NCI-H524 (cell line): ENCODE data around the gene TMPRSS4.

ENCODE experiments used
- DNase-seq, 2 experiments: peaks; one replicate each; lab custom pipeline; 2025; lab: John Stamatoyannopoulos, UW

TMPRSS4 gene

DNA sequence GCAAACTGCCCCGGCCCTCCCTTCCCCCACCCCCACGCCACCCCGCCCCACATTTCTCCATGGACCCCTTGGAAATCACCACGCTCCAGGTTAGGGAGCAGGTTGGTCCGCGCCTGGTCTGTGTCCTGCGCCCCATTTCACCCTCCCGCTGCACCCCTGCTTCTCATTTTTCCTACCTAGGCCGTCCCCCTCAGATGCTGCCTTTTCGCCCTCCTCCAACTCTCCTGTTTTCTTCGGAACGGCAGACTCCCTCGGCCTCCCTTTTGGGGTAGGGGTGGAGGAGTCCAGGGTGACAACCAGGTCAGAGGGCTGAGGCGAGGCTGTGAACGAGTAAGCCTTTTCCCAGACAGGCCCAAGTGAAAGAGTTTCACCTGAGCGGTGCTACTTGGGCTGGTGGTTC, 76.6 kb downstream of the TMPRSS4 start:
- DNase-seq: no peak

DNA sequence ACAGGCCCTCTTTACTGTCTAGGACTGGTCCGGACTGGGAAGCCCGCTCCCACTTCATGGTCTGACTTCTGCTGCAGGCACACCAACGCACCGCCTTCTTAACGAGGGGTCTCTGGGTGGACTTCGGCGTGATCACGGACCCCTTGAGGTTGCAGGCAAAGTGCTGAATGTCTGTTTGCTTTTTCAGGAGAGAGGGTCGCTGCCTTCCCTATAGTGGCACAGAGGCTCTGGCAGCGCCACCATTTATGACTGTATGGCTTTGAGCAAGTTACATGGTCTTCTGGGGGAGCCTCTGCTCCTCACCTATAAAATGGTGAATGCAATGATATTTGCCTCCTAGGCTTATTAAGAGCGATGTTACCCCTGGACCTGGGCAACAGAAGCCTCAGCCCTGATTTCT, 77.1 kb downstream of the TMPRSS4 start:
- DNase-seq: no peak

DNA sequence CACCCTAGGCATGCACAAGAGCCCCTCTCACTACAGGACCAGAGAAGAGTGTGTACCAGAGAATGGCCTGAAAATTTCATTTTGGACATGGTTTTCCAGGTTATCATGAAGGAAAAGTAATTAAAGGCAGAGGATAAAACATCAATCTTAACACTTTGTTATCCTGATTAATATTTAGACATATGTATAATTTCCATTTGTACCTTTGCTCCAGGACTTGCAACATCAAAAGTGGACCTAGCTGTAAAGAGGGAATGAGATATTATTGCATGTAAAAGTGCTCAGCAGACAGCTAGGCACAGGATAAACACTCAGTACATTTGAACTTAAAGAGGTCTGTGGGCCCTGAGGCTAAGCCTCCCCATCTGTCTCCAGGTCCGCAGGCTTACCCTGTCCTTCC, 77.8 kb downstream of the TMPRSS4 start:
- DNase-seq: peak in 1 of 2 experiments; percentile 22

DNA sequence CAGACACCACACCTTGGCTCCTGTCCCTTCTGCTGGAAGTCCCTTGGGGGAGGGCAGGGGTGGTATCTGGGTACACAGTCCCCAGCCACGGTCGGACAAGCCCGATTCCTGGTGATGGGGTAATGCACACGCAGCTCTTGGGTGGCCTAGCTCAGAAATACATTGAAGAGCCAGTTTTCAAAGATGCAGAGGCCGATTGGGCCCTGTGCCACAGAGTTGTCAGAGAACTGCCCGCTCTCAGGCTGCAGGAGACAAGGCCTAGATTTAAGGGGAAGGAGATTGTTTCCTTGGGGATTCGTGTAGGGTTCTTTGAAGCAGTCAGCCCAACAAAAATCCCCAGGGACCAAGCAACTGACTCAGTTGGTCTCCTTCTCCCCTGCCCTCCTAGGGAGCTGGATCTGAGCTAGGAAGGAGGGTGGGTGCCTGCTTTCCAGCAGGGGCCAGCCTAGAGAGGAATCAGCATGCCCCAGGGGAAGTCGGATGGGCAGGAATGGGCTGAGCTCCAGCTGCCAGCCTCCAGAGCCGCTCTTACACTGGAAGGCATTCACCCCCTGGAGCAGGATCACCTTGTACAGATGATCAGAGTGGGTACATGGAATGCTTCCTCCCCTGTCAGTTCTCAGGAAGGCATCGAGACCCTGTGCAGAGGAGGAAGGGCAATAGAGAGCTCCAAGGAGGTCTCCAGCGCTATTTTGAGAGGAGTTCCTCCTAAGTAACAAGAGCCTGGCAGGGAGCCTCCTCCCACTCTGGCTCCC, 79.1 kb downstream of the TMPRSS4 start:
- peak in 1 of 2 experiments; percentile 39 for DNase-seq

DNA sequence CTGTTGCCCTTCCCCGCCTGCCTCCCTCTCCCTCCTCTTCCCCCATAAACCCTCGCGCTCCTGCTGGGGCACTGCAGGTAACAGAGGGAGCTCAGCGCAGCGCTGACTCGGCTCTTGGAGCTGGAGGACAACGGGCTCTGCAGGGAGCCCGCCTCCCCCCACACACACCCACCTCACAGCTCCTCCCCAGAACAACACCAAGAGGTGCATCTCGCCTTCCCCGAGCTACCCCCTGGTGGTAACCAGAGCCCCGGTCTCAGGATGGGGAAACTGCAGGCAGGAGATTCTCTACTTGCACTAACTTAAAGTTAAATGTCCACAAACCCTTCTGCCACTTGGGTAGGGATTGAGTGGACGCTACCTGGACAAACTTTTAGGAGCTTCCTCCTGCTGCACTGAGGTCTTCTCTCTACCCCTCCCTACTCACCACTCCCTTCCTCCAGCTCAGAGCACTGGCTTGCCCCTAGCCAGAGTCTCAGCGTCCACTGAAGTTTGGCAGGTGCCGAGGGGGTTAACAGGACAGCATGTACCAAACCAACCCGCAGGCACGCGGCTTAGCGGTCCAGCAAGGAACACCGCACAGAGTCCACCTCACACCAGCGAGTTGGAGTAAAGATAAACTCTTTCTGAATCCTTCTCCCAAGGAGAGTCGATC, 79.8 kb downstream of the TMPRSS4 start:
- DNase-seq: peak in 1 of 2 experiments; percentile 42

DNA sequence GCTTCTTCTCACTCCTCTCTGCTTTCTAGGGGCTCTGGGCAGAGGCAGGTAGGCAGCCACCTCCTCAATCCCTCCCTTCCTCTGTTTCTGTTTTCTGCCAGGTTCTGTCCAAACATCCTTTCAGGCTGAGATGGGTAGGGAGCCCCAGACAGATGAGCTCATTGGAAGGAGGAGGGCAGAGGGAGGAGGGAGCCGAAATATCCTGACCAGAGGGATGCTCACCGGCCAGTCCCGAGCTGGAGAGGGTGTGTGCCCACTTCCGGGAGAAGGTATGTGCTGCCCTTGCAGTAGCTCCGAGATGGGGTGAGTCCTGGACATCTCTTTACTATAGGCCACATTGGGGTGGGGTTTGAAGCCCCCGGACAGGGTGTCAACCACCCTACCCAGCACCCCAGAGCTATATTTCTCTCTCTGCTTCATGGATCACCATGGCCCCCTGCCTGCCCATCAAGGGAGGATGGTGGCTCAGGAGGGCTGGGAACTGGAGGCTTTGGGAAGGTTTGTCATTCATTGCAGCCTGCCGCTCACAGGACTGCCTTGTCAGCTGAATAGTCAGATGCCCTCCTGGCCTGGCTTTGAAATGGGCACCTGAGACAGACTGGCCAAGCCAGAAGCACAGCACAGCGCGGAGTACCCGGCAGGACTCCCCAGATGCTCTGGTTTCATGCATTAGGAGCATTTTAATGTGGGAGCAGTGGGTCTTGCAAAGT, 80.5 kb downstream of the TMPRSS4 start:
- no peak for DNase-seq

DNA sequence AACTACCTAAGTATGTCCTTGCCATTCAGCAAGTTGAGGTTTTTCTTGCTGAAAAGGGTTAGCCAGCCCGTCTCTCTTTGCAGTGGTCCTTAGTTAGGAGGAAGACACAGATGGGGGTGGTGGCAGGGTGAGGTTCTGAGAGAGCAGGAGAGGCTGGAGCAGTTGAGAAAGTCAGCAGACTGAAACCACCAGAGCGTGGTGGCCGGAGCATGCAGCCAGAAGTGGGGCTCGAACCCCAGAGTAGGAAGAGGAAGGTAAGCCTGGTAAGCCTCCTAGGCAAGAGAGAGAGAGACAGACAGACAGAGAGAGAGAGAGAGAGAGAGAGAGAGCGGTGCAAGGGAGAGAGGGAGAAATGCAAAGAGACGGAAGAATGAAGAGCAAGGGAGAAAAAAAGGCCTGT, 84.9 kb downstream of the TMPRSS4 start:
- DNase-seq: no peak

DNA sequence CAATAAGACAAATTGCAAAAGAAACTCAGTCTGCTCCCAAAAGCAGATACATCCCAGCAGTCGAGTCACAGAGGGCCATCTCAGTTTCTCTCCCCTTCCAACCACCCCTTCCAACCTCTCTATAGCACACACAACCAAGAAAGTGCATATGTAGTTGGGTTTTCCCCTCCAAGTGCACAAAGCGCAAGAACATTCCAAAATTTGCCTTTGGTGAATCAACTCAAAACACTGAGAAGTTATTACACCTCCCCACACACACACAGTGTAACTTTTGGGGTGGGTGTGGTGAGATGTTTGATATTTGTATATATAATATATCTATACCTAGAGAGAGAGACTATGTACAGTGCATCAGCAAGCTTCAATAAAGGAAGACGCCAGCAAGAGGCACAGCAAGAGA, 86.0 kb downstream of the TMPRSS4 start:
- no peak for DNase-seq

DNA sequence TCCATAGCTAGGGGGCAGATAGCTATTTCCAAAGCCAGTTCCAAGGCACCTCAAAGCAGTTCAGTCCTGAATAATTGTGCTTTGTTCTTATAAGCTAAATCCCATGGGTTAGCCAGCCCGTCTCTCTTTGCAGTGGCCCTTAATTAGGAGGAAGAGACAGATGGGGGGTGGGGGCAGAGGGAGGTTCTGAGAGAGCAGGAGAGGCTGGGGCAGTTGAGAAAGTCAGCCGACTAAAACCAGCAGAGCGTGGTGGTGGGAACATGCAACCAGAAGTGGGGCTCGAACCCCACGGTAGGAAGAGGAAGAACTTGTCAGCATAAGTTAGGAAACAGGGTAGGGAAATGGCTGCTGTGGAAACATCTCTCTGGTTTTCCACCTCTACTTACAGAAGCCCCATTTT, 86.6 kb downstream of the TMPRSS4 start:
- peak in 1 of 2 experiments; percentile 26 for DNase-seq

DNA sequence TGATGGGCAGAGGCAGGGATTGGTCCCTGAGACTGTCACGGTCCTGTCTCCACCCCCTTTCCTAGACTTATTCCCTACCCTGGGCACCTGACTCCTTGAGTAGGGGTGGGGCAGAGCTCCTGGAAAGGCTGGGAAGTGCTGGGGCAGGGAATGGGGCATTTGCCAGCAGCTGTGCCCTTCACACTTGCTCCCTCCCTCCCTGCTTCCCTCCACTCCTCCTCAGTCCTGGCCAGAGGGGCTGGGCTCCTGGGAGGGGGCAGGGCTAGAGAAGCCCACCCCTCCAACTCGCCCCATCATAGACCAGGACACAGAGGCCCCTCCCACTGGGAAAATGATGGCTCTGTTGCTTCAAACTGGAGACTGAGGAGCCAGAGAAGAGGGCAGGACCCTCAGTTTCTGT, 88.0 kb downstream of the TMPRSS4 start:
- no peak for DNase-seq

DNA sequence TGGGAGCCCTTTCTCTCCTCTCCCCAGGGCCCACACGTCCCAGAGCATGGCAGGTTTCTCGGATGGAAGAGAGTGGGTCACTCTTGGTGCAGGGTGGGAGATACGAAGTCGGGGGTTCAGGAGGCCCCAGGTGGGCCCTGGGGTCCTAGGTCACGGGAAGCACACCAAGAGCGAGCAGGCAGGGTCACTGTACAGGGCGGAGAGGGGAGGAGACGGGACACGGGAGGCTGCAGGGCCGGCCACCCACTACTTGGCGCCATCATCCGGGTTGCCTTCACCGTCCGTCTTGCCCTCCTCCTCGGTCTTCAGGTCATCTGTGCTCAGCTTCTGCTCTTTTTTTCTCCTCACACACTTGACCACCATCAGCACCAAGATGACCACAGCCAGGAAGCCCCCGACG, 89.8 kb downstream of the TMPRSS4 start:
- DNase-seq: no peak

DNA sequence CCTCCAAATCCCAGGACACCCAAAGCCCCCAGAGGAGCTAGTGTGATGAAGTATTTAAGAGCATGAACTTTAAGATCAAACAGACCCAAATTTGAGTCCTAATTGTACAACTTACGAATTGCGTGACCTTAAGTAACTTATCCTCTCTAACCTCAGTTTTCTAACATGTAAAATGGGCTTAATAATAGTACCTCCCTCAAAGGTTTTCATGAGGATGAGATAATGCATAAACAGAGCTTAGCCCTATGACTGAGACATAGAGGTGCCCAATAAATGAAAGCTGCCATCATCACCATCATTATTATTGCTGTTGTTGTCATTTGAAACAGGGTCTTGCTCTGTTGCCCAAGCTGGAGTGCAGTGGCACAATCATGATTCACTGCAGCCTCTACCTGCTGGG, 90.4 kb downstream of the TMPRSS4 start:
- no peak for DNase-seq

DNA sequence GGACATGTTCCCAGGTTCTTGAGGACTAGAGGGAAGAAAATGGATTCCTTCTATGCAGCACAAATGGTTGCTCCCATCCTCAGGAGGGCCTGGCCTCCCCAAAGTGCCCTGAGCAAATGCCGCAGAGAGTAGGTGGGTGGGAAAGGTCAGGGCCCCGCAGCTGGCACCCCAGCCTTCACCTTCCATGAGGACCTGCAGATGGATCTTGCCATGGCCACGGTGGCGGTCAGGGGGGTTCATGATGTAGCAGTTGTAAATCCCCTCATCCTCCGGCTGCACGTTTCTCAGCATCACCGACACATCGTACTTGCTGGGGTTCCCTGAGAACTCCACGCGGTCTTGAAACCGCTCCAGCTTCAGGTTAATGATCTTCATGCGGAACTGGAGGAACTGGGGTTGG, 91.0 kb downstream of the TMPRSS4 start:
- no peak for DNase-seq

DNA sequence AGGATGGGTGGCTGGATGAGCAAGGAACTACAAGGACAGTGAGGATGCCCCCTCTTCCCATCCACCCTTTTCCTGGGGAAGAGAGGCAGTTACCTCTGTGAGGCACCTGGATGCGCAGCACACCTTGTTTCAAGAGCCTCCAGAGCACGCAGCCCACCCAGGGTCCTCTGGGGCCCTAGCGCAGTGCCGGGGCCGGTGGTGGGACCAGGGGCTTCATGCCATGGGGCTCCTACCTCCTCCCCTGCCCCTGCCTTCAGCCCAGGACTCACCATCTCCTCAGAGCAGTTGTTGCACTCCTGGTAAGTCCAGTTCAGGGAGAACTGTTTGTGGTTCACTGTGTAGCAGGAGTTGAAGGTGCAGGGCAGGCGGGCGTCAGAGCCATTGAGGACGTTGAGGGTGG, 91.4 kb downstream of the TMPRSS4 start:
- DNase-seq: no peak

DNA sequence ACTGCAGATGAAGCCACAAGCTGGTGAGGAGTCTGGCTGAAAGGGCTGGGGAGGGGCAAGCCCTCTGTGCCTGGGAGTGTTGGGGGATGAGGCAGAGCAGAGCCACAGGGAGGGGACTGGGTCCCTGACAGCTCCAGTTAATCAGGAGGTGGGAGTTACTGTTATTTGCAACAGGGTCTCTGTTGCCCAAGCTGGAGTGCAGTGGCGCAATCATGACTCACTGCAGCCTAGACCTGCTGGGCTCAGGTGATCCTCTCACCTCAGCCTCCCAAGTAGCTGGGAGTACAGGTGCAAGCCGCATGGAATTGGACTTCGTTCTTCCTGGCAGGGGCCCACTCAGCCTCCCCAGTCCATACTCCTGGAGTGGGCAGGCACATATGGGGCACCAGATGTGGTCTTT, 91.9 kb downstream of the TMPRSS4 start:
- no peak for DNase-seq

DNA sequence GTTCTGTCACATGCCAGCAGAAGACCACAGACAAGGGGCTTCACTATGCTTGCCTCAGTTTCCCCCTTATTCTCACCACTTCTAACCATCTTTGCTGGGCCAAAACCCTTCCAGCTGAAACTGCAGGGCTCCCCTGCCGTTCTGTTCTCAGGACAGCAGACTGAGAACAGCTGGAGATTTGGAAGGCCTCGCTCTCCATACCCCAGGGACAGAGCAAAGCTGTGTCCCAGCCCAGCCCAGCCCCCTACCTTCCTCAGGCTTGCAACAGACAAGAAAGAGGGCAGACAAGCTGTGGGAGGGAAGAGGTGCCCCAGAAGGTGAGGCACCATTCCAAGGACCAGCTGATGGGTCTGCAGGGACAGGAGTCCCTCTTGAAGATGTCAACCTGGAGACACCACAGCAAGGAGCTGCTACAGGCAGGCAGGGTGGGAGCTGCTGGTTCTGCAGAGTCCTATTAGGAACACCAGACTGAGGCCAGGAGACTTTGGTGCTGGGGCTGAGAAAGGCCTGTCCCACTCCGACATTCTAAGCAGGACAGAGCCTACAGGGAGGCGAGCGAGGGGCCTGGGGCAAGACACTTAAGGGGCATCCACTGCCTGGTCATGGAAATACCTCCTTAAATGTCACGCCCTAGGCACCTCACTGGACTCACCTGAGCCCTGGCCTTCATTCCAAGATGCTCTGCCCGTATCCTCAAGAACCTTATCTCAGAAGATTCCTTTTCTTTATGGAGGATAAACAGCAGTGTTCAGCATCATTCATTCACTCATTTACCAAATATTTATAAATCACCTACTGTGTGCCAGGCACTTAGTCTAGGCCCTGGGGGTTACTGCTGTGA, 92.6 kb downstream of the TMPRSS4 start:
- DNase-seq: no peak

DNA sequence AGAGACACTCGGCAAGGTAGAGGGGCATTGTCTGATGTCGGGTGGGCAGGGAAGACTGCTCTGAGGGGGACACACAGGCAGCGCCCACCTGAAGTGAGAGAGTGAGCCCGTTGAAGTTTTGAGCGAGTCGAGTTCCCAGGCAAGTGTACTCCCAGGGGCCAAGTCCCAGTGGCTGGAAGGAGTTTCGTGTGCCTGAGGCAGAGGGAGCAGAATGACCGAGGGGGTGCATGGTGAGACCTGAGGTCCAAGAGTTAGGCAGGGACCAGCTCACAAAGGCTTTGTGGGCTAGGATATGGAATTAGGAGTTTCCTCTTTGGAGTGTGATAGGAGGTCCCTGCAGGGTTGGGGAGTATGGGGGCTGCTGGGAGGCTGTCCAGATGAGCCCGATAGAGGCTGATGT, 93.4 kb downstream of the TMPRSS4 start:
- no peak for DNase-seq

DNA sequence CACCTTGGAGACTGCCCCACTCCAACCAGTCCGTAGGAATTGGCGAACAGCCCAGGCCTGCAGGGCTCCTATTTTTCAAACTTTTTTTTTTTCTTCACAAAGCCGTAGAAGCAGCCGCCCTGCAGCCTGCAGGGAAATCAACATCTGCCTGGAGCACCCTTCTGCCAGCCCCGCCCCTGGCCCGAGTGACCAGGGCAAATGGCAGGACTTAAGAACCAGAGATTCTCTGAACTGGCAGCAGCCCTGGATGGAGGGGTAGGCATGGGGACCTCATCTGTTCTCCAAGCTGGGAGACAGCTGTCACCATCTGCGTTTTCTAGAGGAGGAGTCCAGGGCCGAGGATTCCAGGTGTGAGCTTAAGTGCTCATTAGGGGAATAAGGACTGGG, 94.0 kb downstream of the TMPRSS4 start:
- DNase-seq: peak in 1 of 2 experiments; percentile 68
